ENCODE measurements around the gene SCGB1D1.
"Not testable (repeated sequence)": the region's sequence is repeated elsewhere in the genome, so short reads cannot be mapped to it uniquely, and the experiment has no call there.

- TF ChIP-seq SP2 (IDR thresholded peaks at IDR 0.05; ENCODE audit: low read length); POLR2AphosphoS5 (IDR thresholded peaks at IDR 0.05; ENCODE audit: low read depth, low read length); NRF1 (IDR thresholded peaks at IDR 0.05; ENCODE audit: low read depth, low read length); EZH2 (IDR thresholded peaks at IDR 0.05; ENCODE audit: low read depth, low read length, severe bottlenecking): not testable (repeated sequence)
- TF ChIP-seq, protein P1, sequence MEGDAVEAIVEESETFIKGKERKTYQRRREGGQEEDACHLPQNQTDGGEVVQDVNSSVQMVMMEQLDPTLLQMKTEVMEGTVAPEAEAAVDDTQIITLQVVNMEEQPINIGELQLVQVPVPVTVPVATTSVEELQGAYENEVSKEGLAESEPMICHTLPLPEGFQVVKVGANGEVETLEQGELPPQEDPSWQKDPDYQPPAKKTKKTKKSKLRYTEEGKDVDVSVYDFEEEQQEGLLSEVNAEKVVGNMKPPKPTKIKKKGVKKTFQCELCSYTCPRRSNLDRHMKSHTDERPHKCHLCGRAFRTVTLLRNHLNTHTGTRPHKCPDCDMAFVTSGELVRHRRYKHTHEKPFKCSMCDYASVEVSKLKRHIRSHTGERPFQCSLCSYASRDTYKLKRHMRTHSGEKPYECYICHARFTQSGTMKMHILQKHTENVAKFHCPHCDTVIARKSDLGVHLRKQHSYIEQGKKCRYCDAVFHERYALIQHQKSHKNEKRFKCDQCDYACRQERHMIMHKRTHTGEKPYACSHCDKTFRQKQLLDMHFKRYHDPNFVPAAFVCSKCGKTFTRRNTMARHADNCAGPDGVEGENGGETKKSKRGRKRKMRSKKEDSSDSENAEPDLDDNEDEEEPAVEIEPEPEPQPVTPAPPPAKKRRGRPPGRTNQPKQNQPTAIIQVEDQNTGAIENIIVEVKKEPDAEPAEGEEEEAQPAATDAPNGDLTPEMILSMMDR (IDR thresholded peaks at IDR 0.05; ENCODE audit: control extremely low read depth in 1 of 3, insufficient read depth in 1 of 3, low read depth in 1 of 3, low read length in 3 of 3): not testable (repeated sequence)
Observed at GRCh38 chr11:62206276-62207066, 16.5 kb downstream of the SCGB1D1 start.

All from H1 (cell line).